NCI-H1048 (cell line): ENCODE results near the gene USP32.
"Not testable (repeated sequence)": the region's sequence is repeated elsewhere in the genome, so short reads cannot be mapped to it uniquely, and the experiment has no call there.

Source experiments
- DNase-seq: peaks from one replicate; lab custom pipeline; 2025; lab: John Stamatoyannopoulos, UW

The USP32 gene, protein sequence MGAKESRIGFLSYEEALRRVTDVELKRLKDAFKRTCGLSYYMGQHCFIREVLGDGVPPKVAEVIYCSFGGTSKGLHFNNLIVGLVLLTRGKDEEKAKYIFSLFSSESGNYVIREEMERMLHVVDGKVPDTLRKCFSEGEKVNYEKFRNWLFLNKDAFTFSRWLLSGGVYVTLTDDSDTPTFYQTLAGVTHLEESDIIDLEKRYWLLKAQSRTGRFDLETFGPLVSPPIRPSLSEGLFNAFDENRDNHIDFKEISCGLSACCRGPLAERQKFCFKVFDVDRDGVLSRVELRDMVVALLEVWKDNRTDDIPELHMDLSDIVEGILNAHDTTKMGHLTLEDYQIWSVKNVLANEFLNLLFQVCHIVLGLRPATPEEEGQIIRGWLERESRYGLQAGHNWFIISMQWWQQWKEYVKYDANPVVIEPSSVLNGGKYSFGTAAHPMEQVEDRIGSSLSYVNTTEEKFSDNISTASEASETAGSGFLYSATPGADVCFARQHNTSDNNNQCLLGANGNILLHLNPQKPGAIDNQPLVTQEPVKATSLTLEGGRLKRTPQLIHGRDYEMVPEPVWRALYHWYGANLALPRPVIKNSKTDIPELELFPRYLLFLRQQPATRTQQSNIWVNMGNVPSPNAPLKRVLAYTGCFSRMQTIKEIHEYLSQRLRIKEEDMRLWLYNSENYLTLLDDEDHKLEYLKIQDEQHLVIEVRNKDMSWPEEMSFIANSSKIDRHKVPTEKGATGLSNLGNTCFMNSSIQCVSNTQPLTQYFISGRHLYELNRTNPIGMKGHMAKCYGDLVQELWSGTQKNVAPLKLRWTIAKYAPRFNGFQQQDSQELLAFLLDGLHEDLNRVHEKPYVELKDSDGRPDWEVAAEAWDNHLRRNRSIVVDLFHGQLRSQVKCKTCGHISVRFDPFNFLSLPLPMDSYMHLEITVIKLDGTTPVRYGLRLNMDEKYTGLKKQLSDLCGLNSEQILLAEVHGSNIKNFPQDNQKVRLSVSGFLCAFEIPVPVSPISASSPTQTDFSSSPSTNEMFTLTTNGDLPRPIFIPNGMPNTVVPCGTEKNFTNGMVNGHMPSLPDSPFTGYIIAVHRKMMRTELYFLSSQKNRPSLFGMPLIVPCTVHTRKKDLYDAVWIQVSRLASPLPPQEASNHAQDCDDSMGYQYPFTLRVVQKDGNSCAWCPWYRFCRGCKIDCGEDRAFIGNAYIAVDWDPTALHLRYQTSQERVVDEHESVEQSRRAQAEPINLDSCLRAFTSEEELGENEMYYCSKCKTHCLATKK (N-terminal part only)

DNA sequence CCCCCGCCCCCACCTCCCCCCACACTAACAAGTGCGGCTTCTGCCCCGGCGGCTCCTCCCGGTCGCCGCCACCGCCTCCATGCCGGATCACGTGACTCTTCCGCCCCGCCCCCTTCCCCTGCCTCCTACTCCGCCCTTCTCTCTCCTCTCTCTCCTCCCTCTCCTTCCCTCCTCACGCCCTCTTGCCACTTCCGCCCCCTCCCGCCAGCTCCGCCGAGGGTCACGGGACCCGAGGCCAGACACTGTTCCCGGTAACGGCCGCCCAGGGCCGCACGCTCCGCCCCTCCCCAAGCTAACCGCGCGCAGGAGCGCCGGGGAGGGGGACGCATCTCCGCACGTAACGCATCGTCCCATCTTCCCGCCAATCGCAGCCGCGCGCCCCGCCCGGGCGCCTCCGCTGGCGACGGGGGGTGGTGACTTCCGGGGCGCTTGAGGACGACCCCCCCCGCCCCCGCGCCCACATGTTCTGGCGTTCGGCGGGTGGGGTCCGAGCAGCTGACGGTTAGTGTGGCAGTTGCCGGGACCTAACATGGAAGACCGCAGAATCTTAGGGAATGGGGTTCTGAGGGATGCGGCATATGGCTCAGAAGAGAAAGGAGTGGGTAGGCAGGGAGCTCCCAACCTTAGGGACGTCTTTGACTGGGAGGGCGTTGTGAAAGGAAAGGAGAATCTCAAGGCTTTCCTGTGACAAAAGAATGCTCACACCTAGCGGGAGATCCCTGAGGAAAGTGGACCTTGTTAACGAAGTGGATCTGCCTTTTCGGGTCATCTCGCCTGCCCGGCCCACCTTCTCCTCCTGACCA, at the start of gene USP32:
Gene USP32, minus strand, starts transcription at position 92 of the 803 bp plus-strand sequence. CDS start 194 bp downstream, outside the sequence.
- DNase-seq, result peak; percentile 80

DNA sequence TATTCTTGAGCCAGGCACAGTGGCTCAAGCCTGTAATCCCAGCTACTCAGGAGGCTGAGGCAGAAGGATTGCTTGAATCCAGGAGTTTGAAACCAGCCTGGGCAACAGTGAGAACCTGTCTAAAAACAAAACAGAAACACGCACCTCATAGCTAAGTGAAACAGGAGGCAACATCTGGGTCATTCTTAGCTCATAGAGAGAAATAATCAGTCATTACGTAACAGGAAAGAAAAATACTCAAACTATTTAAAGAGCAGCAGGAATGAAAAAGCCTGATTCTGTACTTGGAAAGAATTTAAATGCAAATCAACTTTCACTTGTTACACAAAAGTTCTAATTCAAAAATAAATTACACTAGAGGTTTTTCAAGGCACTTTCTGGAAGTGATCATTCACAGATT, 47.6 kb upstream of the USP32 start:
- DNase-seq, result no peak

DNA sequence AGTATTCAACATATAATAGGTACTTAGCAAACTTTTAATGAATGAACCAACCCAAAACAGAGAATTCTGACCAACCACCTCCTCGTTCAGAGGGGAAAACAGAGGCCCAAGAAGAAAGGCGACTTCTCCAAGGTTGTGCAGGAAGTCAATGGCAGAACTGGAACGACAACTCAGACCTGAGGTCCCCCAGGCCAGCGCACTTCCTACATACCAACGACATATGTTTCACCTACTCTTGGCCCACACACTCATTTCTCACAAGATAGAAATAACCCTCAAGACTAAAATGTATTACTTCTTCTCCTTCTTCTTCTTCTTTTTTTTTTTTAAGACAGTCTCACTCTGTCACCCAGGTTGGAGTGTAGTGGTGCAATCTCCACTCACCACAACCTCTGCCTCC, 44.7 kb upstream of the USP32 start:
- DNase-seq, result no peak

DNA sequence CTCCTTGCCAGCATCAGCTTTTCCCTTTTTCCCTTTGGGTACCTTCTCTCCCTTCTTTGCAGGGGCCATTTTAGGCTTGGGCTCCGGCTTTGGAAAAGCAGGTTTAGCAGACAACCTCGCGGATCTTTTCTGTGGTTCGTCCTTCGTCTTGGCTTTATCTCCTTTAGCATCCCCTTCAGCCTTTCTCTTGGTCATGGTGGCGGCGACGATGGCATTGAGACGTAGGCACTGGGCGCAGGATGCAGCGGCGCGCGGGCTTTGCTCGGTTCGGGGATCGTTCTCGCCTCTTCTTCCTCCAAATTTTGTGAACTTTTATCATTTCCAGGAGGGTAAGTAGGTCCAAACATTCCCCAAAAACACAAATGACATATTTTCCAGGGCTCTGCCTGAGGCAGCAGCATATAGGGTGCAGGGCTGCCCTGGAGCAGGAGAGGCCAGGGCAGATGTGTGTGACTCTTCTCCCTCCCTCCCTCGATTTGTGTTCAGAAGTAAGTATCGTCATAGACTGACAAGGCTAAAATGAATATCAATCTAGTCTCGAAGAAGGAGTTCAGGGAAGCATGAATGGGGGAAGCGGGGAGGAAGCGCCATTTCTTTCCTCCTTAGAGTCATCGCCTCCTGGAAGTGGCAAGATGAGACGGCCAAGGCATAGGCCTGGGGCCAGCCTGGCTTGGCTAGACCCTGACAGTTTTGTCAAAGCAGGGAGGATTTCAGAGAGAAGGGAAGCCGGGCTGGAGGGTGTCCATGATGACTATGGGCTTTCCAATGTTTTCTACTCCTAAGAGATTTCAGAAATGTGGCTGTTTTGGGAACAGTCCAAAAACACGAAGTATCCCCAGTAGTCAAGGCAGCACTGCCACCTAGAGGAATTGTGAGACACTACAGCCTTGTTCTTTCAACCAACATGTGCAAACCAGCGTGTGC, 43.6 kb upstream of the USP32 start:
- DNase-seq, result peak; percentile 22

DNA sequence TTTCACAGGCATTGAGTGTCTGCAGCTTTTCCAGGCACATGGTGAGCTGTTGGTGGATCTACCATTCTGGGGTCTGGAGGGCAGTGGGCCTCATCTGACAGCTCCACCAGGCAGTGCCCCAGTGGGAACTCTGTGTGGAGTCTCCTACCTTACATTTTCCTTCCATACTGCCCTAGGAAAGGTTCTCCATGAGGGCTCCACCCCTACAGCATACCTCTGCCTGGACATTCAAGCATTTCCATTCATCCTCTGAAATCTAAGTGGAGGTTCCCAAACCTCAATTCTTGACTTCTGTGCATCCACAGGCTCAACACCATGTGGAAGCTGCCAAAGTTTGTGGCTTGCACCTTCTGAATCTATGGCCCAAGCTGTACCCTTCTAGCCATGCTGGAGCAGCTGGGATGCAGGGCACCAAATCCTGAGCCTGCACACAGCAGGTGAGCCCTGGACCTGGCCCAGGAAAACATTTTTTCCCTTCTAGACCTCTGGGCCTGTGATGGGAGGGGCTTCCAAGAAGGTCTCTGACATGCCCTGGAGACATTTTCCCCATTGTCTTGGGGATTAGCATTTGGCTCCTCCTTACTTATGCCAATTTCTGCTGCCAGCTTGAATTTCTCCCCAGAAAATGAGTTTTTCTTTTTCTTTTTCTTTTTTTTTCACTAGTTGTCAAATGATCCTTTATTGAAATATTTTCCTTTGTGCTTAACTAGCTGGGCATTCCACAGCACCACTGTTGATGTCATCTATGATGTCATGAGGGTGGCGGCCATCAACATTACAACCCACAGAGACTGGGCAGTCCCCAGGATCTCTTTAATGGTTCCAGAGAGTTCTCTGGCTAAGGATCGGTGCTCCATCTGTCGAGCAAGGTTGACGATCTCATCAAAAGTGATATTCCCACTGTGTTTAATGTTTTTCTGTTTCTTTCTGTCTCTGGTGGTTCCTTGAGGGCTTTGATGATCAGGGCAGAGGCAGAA, 41.4 kb upstream of the USP32 start:
- not testable (repeated sequence) for DNase-seq

DNA sequence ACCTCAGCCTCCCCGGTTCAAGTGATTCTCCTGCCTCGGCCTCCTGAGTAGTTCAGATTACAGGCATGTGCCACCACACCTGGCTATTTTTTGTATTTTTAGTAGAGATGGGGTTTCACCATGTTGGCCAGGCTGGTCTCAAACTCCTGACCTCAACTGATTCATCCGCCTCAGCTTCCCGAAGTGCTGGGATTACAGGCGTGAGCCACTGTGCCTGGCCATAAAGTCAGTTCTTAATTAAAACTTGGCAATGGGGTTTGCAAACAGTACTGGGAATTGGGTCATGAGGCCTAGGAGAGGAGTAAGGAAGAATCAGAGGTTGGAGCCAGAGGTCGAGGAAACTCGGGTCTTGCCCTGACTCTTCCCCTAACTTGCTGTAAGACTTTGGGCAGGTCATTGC, 38.6 kb upstream of the USP32 start:
- not testable (repeated sequence) for DNase-seq

DNA sequence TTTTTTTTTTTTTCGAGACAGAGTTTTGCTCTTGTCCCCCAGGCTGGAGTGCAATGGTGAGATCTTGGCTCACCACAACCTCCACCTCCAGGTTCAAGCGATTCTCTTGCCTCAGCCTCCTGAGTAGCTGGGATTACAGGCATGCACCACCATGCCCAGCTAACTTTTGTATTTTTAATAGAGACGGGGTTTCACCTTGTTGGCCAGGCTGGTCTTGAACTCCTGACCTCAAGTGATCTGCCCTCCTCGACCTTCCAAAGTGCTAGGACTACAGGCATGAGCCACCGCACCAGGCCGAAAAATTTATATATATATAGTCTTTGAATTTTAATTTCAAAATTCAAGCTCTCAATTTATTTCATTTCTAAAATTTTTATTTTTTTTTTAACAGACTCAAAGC, 36.6 kb upstream of the USP32 start:
- DNase-seq, result not testable (repeated sequence)

DNA sequence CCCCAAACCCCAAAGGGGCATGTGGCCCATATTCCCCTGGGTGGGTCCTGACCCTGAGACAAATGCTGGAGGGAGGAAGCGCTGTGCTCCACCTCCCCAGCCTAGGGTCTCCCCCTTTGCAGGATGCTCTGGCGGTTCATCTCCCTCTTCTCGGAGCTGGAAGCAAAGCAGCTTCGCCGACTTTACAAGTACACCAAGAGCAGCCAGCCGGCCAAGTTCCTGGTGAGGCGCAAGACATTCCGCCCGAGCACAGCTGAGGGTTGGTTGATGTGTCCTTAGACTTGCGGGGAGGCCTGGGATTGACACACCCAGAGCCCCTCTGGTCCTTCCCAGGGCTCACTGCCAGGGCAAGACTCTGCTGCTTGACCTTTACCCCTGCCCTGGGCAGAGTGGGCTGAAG, 34.7 kb upstream of the USP32 start:
- no peak for DNase-seq

DNA sequence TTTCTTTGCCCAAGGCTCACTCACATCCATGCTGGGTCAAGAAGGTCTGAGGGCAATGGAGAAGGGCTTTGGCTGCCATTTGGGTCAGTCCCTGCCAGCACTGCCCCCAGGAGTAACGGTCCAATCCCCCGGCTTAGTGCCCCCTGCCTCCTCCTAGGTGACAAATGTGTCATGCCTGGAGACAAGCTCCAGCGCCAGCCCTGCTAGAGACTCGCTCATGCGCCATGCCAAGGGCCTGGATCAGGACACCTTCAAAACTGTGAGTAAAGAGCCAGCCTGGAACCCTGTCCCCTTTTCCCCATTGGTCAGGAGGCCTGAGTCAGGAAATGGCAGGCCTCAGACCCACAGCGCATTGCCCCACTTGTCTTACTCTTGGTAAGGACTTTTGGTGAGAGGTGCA, 33.7 kb upstream of the USP32 start:
- DNase-seq, result no peak

DNA sequence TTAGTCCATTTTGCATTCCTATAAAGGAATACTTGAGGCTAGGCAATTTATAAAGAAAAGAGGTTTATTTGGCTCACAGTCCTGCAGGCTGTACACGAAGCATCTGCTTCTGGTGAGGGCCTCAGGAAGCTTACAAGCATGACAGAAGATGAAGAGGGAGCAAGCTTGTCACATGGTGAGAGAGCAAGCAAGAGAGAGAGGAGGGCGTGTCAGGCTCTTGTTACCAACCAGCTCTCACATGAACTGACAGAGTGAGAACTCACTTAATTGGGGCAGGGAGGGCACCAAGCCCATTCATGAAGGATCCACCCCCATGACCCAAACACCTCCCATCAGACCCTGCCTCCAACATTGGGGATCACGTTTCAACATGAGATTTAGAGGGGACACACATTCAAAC, 31.9 kb upstream of the USP32 start:
- no peak for DNase-seq

DNA sequence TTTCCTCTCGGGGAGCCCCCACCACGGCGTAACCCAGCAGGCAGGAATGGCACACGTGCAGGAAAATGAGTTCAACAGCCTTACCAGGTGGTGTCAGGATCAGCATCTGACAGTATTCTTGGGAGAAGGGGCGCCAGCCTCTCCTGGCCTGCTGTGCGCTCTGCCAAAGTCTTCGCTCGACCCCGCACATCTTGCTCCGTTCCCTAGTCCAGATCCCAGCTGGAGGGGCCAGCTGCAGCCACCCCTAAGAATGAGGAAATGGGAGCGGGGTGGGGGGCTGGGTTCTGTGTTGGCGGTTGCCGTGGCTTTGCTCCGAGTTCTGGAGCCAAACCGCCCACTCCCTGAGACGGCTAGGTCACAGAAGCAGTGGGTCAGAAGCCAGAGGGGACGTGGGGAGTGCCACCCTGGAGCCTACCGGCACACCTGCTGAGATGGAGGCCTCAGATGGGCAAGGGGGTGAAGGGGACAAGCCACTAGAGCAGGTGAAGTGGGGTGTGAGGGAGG, 30.3 kb upstream of the USP32 start, which contains the start of gene CHCT1:
Gene CHCT1, plus strand, starts transcription at position 328 of the 504 bp plus-strand sequence. Its CDS starts 104 bp downstream, at position 432.
- DNase-seq, result no peak

DNA sequence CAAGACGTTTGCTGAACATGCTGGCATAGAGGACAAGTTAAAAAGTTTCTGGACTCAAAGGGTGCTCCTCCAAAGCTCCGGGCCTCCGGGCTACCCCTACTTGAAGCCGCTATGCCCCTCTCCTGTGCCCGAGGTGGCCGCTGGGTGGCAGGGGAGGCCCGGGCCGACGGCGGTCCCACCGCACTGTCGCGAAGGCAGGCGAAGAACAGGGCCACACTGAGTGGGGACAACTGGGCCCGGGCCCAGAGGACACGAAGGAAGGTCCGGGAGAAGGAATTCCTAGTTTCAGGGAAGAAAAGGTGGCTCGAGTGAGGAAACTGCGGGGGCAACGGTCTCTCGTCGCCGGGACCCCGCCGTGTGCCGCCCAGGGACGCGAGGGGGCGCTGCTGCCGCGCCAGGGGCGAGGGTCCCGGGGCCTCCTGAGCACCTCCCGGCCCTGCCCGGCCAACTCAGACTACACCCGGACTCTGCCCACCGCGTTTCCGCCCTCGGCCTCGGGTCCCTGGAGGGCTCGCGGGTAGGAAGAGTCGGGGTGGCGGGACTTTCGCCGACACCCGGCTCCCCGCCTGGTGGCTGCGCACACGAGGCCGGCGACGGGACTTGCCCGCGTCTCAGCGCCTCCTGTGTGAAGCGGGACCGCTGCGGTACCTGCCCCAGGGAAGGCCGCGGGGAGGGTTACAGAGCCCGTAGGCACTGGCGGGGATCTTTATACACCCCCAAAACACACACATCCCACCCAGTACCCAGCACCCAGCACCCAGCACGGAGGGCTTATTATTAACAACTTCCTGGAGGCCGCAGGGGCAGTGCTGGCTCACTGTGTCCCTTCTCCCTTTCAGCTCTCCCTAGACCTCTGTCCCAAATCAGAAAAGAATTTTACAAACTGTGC, 29.6 kb upstream of the USP32 start:
- DNase-seq, result no peak

DNA sequence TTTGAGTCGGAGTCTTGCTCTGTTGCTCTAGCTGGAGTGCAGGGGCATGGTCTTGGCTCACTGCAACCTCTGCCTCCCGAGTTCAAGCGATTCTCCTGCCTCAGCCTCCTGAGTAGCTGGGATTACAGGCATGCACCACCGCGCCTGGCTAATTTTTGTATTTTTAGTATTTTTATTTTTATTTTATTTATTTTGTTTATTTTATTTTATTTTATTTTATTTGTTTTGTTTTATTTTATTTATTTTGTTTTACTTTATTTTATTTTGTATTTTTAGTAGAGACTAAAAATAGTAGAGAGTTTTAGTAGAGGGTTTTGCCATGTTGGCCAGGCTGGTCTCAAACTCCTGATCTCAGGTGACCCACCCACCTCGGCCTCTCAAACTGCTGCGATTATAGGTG, 27.9 kb upstream of the USP32 start:
- not testable (repeated sequence) for DNase-seq

DNA sequence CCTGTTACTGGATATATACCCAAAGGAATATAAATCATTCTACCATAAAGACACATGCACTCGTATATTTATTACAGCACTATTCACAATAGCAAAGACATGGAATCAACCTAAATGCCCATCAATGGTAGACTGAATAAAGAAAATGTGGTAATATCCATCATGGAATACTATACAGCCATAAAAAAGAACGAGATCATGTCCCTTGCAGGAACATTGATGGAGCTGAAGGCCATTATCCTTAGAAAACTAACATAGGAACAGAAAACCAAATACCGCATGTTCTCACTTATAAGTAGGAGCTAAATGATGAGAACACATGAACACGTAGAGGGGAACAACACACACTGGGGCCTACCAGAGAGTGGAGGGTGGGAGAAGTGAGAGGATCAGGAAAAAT, 27.1 kb upstream of the USP32 start:
- not testable (repeated sequence) for DNase-seq

DNA sequence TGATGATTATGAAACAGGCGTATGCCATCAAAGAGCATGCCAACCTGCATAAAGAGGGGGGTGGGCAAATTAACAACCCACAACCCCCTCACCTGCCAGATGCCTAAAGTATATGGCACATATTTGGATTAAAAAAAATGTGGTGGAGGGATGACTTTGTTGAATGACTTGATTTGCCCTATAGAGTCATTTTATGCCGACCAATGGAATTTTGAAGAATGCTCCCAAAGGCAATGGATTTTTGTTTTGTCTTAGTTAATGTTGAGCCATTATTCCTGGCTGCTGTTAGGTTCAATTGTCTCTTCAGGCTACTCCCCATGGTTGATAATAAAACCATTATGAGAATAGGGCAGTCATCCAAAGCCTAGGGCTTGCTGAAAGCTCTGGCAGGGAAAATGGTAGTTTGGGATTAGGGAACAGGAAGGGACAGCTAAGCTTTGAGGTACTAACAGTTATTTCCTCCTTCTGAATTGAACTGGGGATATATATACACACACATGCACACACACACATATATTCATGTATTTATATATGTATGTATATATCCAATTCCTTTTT, 24.5 kb upstream of the USP32 start:
- no peak for DNase-seq

DNA sequence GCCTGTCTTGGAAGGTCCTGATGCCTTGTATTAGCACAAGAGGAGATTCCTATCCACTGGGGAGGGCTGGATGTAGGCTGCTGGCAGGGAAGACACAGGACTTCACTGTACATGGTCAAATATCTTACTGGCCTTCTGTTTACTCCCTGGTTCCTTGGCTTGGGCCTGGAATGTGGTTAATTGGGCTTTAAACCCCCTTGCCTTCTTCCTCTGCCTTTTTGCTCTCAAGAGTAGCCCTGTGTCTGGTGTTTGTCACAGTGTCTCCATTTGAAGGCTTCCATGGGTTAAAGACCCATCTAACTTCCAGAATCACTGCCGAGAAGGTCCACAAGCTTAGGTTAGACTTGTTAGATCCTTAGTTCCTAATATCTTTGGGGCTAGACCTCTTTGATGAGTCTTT, 23.2 kb upstream of the USP32 start:
- DNase-seq, result no peak

DNA sequence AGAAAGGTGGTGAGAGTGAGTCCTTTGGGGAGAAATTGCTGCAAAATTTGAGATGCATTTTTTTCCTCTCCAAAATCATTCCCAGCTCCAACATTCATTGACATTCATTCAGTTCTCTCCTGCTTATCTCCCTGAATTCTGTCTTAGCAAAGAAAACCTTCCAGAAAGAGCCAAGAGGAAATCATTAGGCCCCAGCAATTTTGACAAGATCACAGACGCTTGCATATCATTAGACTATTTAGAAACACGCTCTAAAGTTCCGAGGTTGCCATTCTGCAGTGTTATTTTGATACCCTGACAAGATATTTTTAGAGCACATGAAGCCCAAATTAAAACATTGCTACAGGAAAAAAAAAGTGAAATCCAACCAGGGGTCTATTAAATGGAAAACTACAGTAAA, 20.8 kb upstream of the USP32 start:
- DNase-seq, result no peak
